Stimulated activated naive CD4-positive, alpha-beta T cell treated with Interleukin-2 at 50 U/mL for 16 hours (primary cell): ENCODE data around the gene IQCN.
A peak's percentile ranks its signal among the peaks of the same experiment; 100 is the strongest.

ENCODE experiments used
- DNase-seq: peaks from one replicate; lab custom pipeline; 2025; lab: John Stamatoyannopoulos, UW

IQCN gene

DNA sequence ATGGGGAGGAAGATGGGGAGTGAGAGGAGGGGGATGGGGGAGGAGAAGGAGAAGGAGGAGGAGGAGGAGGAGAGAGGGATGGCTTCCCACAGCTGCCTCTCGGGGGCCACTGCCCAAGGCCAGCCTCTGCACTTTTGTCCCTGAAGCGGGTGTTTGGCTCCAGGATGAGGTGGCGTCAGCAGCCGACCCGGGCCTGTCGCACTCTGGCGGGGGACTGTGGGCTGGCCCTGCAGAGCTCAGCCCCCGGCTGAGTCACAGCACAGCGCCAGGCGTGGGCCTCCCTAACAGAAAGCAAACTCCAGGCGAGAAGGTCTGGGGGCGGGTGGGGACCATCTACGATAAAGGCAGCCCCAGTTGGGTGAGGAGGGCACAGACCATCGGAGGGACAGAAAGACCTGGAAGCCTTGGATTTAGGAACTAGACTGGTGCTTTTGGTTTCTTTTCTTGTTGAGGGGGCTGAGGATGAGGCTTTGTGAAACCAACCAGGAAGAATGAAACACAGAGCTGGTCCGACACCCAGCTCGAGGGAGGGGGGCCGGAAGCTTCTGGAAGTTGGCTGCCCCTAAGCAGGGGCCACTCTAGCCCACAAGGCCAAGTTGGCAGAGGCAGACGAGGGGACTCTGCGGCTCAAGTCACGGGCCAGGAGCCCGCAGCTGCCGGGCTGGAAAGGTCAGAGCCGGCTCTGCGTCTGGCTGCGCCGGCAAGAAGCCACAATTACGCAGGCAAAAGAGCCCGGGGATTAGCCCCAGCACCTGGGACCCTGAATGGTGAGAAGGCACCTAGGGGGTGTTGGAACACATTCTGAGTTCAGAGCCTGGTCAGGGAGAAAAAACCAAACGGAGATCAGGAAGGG lies 30.4 kb upstream of the IQCN start:
- peak; percentile 85 for DNase-seq

DNA sequence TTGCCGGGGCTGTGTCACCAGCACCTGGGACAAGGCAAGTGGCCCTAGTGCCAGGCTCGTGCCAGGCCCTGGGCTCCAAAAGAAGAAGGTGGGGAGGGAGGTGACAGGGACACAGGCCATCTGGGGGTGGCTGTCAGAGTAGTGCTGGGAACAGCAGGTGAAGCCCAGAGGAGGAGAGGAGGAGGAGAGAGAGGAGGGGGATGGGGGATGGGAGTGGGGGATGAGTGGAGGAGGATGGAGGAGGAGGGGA lies 29.9 kb upstream of the IQCN start:
- no peak for DNase-seq

DNA sequence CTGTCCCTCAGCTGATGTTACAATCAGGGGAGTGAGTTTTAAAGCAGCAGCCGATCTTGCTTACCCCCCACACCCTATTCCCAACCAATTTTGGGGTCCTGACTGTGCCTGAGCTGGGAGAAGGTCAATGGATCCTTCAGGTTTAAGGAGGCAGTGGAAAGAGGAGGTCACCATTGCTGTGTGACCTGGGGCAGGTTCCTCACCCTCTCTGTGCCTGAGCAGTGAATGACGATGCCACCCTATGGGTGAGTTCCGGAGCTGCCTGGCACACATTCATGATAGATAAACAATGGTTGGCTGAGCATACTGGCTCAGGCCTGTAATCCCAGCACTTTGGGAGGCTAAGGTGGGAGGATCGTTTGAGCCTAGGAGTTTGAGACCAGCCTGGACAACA lies 27.5 kb upstream of the IQCN start:
- no peak for DNase-seq

DNA sequence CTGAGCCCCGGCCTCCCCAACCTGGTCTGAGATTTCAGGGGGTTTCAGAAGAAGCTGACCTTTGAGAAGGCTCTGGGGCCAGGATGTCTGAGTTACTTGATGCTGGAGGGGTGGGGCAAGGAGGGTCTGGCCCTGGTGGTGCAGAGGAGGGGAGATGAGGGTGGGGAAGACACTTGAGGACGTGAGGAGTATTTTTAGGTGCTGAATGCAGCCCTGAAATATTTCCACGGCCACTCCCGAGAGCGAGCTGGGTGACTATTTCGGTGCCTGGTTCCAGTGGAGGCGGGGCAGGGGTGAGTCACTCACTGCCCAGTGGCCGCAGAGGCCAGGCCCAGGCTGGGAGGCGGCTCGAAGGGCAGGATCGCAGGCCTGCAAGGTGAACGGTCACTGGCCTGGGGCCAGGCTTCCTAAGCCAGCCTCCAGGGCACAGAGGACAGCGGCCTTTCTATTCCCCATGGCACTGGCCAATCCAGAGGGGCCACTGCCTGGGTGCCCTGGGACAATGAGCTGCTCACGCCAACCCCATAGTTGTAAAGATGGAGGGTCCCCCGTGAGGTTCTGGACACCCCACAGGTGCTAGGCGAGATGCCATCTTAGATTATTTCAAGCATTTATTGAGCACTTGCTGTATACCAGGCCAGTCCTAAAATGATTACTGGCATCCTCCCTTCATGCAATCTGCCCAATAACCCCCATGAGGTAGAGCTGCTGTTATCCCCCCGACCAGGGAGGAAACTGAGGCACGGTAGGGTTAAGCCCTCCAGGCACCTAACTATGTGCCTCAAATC lies 26.9 kb upstream of the IQCN start:
- no peak for DNase-seq

DNA sequence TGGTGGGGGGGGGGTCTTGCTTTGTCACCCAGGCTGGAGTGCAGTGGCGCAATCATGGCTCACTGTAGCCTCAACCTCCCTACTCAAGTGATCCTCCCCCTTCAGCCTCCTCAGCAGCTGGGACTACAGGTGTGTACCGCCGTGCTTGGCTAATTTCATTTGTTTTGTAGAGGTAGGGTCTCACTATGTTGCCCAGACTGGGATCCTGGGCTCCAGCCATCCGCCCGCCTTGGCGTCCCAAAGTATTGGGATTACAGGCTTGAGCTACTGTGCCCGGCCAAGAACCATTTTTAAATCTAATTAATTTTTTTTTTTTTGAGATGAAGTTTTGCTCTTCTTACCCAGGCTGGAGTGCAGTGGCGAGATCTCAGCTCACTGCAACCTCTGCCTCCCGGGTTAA lies 25.4 kb upstream of the IQCN start:
- no peak for DNase-seq

DNA sequence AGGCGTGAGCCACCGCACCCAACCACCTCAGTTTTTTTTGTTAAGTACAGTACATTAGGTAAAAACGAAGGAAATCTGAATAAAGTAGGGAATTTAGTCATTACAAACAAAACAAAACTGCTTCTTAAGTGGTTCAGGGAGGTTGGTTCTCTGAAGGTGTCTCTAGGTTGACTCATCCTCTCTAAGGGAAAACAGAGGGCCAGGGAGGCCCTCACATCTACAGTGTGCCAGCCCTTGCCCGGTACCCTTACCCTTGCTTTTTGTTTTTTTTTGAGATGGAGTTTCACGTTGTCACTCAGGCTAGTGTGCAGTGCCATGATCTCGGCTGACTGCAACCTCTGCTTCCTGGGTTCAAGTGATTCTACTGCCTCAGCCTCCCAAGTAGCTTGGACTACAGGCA lies 24.3 kb upstream of the IQCN start:
- DNase-seq: no peak

DNA sequence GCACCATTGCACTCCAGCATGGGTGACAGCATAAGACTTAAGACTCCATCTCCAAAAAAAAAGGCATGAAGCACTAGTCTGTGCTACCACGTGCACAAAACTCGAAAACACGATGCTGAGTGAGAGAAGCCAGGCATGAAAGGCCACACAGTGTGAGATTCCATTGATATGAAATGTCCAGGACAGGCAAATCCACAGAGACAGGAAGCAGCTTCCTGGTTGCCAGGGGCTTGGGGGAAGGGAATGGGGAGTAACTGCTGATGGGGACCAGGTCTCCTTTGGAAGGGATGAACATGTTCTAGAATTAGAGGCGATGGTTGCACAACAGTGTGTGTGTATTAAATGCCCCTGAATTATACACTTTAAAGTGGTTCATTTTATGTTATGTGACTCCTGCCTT lies 23.1 kb upstream of the IQCN start:
- DNase-seq: no peak

DNA sequence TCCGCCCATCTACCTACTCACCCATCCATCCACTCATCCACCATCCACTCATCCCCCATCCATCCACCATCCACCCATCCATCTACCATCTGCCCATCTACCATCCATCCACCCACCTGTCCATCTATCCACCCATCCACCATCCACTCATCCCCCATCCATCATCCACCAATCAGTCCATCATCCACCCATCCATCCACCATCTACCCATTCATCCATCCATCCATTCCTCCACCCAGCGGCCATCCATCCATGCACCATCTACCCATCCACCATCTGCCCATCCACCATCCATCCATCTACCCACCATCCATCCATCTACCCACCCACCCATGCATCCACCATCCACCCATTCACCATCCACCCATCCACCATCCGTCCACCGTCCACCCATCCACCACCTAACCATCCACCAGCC lies 20.8 kb upstream of the IQCN start:
- no peak for DNase-seq

DNA sequence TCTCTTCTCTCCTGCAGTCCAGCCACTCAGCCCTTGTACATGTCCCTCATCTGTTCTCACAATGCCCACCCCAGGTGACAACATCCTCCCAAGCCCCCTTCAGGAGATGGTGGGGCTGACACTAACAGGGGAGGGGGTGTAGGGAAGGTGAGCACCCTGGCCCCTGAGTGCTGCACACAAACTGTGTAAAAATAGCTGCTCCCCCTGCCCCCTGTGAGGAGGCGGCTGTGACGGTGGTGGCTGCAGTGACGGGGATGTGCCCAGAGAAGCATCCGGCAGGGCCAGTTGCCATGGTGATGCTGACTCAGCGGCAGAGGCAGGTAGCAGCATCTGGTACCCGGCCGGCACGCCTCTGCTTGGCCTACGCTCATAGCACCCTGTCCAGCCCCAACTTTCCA lies 20.2 kb upstream of the IQCN start:
- peak; percentile 91 for DNase-seq

DNA sequence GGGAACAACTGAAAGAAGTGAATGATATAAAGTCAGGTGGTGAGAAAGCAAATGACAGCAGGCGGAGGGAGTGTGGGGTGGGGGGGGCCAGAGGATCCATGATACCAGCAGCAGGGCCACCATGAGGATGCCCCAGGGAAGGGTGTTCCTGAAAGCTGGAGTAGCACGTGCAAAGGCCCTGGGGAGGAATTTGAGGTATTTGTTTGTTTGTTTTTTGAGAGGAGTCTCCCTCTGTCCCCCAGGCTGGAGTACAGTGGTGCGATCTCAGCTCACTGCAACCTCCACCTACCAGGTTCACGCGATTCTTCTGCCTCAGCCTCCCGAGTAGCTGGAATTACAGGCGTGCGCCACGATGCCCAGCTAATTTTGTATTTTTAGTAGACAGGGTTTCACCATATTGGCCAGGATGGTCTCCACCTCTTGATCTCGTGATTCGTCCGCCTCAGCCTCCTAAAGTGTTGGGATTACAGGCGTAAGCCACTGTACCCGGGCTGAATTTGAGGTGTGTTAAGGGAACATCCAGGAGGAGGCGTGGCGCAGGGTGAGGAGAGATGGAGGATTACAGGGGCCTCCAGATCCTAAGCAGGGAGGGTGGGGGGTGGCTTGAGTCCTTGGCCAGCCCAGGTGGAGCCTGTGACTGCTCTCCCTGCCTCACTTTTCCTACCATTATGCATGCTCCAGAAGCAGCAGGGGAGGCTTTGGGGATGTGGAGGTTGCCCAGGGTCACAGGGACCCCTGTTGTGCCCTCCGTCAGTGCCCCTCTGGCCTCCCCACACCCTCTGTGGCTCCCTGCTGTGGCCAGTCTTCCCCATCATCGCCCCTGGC lies 19.6 kb upstream of the IQCN start:
- no peak for DNase-seq

DNA sequence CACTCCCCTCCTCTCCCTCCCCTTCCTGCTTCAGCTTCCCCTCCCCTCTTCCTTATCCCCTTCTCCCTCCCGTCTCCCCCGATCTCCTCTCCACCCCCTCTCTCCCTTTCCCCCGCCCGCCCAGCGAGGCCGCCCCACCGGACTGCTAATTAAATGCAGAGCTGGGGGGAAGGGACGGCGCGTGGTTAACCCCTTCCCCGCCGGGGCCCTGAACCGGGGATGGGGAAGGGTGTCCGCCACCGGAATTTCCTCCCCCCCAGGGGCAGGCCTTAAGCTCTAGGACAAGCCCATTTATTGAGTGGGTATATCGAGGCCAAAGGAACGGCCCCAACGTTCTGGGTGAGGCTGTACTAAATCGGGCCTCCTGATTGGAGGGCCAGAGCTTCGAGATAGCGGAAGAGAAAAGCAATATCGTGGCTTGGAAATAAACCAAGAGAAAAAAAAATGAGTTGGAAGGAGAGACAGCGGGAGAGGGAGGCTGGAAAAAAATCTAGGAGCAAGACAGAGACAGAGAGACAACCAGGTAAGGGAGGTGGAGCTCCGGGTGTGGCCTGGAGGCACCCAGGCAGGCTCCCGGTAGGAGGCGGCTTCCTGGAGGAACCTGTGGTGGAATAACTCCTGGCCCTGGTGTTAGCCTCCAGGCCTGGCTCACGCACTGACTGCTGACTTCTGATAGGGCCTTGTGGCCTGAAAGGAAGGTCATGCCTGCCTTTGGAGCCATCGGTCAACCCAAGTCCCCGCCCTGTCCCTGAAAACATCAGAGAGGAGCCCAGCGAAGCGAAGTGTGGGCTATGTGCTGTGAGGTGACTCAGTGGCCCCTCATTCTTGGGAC lies 18.8 kb upstream of the IQCN start:
- DNase-seq: peak; percentile 25

DNA sequence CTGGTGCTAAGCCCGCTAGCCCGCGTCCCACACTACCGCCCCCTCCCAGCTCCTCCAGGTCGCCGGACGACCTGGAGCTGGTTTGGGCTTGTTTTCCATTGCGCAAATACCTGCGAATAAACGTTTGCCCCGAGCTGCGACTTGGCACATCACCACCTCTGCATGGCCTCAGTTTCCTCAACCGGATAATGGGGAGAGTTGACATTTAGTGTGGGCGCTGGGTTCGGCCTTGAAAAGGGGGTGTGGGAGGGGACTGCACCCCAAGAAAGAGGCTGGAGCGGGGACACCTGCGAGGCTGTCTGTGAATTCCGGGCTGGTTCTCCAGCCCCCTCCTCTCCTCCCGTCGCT lies 18.2 kb upstream of the IQCN start:
- DNase-seq: no peak

DNA sequence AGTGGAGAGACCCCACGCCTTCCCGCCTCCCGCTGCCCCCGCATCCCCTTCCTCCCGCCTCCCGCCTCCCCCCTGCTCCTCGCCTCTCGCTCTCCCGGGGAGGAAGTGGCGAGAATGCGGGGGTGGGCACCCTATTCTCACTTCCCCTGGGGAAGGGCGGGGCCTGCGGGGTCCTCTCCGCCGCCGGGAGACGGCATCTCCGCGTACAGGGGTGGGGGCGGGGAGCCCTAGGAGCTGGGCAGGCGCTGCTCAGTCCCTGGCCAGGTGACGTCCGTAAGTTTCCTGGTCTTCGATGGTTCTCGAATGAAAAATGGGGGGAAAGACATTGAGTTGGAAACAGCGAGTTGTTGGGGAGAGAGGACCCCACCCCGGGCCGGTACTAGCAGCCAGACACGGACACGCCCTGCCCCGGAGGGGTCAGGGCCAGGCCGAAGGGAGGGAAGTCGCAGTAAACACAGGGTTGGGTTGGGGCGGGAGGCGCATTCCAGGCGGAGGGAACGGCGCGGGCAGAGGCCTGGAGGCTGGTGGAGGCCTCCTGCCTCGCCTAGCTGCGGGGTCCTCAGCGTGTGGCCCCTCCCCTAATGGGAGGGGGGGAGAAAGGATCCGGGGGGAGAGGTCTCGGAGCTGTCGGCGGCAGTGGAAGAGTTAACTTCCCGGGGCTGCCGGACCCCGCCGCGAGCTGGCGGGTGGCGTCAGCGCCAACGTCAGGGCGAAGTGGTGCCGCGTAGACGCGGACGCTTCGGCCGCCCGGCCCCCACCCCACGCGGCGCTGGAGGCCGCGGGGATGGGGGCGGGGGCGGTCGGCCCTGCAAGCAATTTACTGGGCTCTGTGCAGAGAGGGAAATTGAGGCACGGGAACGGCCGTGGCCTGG lies 17.6 kb upstream of the IQCN start:
- peak; percentile 81 for DNase-seq

DNA sequence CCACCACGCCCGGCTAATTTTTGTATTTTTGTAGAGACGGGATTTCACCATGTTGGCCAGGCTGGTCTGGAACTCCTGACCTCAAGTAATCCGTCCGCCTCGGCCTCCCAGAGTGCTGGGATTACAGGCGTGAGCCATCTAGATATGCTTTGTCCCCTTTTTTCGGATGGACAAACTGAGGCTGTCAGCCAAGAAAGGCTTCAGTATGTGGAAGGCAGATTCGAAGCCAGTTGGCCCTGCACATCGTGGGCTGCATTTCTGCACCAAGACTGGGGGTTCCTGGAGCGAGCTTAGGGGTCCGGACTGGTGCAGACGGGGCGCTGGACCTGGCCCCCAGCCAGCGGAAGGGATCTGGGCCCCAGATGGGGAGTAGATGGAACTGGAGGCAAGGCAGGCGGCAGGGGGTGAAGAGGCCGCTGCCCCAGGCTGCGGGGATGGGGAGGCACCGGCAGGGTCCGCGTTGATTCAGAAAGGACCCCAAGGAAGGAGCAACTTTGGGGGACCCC lies 16.8 kb upstream of the IQCN start:
- DNase-seq: no peak

DNA sequence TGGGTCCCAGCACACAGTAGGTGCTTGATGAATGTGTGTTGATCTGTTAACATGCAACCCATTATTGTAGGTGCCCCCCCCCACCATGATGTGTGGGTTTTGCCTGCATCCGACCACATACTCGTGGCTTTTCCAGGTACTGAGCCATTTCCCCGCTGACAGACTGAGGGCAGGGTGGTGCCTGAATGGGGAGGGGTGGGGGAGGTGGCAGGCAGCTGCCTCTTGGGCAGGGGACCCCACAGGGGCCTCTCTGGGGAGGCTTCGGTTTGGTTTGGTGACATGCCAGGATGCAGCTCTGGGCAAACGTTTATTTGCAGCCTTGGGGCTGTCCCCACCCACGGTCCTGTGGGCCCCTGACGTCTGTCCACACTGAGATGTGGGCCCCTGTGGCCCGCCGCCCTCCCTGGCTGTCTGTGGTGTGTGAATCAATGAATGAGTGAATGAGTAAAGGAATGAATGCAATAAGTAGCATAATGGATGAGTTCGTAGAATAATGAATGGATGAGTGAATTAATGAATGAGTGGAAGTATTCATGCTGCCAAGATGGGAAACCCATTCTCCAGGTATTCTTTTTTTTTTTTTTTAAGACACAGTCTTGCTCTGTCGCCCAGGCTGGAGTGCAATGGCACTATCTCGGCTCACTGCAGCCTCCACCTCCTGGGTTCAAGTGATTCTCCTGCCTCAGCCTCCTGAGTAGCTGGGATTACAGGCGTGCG lies 16.2 kb upstream of the IQCN start:
- peak; percentile 94 for DNase-seq

DNA sequence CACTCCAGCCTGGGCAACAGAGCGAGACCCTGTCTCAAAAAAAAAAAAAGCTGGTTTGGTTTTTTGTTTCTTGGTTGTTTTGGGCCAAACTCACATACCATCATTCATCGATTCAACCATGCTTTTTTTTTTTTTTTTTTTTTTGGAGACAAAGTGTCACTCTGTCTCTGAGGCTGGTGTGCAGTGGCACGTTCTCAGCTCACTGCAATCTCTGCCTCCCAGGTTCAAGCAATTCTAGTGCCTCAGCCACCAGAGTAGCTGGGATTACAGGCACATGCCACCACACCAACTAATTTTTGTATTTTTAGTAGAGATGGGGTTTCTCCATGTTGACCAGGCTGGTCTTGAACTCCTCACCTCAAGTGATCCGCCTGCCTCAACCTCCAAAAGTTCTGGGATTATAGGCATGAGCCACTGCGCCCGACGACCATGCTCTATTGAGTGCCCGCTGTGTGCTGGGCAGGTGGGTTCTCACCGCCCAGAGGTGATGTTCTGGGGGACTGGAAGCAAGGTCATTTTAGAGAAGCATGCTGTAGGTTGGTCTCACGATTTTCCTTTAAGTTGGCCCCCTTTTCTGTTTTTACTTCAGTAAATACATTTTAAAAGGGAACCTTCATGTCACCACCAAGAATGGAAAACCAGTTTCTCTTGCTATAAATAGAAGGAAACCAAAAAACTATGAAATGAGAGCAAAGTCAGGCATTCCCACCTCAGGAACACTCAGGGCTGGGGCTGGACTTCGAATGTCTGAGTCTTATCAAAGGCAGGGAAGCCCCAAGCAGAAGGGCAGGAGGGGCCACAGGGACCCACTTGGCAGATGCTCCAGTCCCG lies 15.4 kb upstream of the IQCN start:
- DNase-seq: no peak

DNA sequence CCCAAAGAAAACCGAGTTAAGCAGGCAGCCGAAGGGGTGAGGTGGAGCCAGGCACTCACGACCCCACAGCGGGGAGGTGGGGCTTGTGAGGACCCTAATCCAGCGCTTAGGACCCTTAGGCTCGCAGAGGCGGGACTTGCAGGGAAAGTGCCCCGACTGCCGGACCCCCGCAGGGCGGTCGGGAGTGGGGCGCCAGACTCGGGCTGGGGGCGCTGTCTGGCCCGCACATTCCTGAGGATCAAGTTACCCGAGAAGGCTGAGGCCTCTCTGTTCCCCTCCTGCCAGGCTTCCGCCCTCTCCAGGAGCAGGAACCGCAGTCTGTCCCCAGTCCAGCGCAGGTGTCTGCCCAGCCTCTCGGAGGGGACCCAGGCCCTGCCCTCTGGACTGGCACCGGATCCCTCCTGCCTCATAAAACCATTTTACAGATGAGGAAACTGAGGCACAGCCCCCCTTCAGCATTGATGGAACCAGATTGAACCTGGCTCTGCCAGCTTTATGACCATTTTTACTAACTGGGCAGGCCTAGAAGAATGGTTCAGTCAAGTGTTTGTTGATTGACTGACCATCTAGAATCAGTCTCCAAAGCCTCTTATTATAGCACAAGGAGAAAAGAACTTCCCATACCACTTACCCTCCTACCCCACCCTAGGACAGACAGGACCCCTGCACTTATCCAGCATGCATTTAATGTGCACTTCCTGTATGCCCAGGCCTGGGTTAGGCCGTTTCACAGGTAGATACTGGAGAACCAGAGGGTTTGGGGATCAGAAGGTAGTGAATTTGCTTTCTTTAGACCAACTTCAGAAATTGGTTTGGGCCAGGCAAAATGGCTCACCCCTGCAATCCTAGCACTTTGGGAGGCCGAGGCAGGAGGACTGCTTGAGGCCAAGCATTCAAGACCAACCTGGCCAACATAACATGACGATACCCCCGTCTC lies 13.9 kb upstream of the IQCN start:
- no peak for DNase-seq

DNA sequence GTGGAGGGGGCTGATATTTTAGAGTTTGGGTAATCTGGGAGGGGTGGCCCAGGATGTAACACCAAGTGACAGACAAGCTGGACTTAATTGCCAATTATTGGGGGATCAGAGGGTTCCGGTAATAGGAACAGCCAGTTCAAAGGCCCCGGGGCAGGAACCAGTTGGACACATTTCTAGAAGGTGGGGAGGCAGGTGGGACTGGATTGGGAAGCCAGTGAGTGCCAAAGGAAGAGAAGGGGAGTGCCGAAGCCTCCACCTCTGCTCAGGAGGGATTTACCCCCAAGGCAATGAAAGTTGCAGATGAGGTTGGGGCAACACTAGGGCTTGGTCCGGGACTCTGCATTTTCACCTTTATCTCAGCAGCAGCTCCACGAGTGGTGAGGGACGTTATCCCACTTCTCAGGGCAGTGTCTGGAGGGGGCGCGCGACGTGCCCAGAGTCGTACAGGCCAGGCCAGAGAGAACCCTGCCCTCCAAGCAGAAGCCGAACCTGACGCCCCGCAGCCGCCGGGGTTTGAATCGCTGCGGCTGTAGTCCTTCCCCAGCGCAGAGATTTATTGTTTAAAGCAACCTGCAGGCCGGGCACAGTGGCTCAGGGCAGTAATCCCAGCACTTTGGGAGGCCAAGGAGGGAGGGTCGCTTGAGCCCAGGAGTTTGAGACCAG lies 12.9 kb upstream of the IQCN start:
- no peak for DNase-seq
